GM12892 (cell line): ENCODE data around the gene ZBTB7A.

Experiments
- POLR2A ChIP-seq: IDR thresholded peaks from 2 replicates; pipeline ENCODE4 v1.6.1; 2011; ENCODE audit warnings: low read depth, low read length, control low read depth
- POLR2AphosphoS5 ChIP-seq: IDR thresholded peaks from 2 replicates; pipeline ENCODE4 v1.6.1; 2011; ENCODE audit warnings: low read depth, low read length, control low read depth

DNA sequence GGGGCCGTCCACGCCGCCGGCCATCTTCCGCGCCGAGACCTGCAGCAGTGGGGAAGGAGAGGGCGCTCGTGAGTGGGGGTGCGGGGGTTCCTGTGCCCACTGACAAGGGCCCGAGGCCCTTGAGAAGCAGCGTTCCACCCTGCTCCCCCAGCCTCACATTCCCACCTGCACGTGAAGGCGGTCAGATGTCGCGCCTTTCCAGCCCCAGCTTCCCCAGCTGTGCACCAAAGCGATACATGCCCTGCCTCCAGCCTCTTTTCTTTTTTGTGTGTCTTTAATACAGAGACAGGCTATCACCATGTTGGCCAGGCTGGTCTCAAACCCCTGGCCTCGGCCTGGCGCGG lies 11.5 kb downstream of the ZBTB7A start:
- TF ChIP-seq POLR2A: no peak
- no peak for TF ChIP-seq POLR2AphosphoS5
